Activated CD4-positive, alpha-beta T cell treated with anti-CD3 and anti-CD28 coated beads for 24 hours (primary cell): ENCODE results near the gene CARS1.

Experiments
- DNase-seq, 2 donors: peaks; one replicate each; pipeline ENCODE4 v3.0.0-alpha.2; 2020; ENCODE audit warnings: low read depth in 2 of 2

CARS1 gene

DNA sequence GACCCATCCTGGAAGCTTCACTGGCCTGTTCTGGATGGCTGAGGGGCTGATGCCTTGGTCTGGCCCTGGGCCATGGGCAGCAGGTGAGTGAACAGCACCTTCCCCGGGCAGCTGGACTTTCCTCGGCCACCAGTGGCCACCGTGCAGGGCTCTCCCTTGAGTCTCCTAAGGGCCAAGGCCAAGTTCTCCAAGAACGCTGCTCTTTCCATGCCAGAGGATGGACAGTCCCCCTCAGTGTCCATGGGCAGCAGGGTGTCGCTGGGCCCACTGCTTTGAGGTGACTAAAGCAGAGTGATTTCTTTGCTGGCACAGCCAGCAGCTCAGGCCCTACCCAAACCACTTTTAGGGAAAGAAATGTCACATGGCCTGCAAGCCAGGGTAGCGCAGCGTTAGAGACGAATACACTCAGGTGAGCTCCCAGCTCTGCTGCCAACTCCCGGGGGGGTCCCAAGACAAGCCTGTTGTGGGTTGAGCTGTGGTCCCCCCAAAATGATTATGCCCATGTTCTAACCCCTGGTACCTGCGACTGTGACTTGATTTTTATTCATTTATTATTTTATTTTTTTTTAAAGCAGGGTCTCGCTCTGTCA lies 3.3 kb upstream of the CARS1 start:
- DNase-seq, result no peak

DNA sequence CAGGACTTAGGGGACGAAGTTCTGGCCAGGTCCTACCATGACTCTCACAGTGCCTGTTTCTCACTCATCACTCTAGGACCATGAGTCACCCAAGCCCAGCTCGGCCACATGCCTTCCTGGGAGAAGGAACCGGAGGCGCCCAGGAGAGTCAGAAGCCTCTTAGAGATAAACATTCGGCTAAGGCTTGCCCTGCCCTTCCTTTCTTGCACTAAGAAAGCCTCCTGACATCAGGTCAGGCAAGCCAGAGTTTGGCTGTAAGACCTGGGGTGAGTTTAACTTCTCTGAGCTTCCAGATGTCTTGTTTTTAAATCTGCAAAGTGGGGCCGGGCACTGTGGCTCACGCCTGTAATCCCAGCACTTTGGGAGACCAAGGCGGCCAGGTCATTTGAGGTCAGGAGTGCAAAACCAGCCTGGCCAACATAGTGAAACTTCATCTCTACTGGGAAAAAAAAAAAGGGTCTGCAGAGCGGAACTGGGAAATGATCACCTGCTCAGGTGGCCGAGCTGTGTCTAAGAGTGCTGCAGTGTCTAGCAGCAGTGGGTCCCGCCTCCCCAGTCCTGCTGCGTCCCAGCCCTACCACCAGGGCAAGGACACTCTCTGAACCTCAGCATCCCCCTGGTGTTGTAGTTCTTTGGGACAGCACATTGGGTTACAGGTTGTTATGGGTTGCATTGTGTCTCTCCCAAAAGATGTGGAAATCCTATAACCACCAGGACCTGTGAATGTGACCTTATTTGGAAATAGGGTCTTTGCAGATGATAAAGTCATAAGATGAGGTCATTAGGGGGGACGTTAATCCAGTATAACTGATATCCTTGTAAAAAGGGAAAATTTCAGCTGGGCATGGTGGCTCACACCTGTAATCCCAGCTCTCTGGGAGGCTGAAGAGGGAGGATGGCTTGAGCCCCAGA lies 1.8 kb upstream of the CARS1 start:
- DNase-seq, result no peak

DNA sequence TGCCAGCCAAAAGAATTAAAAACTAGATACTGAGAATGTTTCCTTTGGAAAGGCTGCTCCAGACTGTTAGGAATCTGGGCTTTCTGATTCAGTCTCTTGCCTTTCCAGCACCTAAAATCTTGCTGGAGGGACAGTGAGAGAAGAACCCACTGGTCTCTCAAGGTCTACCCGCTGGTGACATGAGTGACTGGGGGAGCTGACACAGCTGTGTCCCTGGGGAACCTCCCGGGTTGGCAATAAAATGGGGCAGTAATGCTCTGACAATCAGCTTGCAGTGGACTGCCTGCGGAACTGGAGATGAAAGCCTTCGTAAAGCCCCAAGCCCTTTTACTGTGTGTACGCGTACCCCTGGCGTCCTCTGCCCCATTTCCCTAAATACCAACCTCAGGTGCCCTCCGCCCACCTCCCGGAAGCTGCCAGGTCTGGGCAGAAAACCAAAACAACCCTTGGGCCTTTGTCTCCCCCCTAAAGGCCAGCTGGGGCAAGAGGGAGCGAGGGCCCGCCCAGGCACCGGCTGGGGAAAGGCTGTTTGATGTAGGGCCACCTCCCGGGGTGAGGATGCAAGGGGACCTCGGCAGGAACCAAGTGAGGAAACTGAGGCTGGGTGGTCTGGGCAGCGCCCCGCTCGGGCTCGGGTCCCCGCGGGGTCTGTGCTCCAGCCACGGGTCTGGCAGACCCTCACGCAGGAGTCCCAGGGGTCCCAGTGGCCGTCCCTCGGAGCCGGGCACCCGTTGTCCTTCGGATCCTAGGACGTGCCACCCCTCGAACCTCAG lies 741 bp downstream of the CARS1 start:
- peak in 1 of 2 donors; percentile 20 for DNase-seq

DNA sequence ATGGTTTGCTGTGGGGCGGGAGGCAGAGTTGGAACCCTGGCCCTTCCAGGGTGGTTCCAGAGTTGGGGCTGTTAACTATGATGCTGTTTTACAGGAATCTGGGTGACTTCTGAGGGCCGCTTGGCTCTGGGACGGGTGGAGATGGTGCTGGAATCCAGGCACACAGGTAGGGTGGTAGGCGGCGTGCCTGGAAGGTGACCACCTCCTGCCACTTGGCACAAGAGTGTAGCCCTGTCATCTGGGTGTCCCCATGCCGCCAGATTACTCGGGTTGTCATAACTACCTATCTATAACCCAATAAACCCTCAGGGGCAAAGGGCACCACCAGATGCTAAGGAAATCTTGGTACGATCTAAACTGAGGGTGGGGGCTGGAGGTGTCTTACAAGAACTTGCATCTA lies 1.3 kb downstream of the CARS1 start:
- no peak for DNase-seq

DNA sequence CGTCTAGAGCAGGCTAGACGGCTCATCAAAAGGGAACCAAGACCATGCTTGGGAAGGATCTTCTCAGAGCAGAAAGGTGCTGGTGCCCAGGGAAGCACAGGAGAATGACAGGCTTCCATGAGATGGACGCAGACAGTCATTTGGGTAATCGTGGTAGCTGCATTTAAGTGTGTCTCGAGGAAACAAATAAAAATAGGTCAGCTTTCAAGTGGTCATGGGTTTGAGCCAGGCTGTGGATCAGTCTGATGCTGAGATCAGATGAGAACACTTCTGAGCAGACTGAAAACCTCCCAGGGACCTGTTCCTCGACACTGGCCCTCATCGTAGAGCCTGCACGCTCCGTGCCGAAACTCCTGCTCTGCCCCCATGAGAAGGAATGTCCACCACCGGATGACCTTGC lies 4.7 kb downstream of the CARS1 start:
- no peak for DNase-seq

DNA sequence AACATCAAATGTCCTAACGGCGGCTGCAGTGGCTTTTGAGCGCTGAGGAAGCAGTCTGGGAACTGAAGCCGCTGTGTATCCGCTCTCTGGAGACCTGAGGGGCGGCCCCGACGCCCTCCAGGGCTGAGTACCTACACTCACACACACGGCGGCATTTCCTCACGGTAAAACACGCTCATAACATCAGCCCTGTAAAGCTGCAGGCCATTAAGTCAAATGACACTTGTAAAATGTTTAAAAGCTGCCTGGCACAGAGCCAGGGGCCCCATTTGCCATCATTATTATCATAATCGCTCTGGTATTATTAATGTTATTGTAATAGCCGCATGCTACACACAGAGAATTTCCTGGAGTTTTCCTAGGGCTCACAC lies 5.1 kb downstream of the CARS1 start:
- DNase-seq, result no peak

DNA sequence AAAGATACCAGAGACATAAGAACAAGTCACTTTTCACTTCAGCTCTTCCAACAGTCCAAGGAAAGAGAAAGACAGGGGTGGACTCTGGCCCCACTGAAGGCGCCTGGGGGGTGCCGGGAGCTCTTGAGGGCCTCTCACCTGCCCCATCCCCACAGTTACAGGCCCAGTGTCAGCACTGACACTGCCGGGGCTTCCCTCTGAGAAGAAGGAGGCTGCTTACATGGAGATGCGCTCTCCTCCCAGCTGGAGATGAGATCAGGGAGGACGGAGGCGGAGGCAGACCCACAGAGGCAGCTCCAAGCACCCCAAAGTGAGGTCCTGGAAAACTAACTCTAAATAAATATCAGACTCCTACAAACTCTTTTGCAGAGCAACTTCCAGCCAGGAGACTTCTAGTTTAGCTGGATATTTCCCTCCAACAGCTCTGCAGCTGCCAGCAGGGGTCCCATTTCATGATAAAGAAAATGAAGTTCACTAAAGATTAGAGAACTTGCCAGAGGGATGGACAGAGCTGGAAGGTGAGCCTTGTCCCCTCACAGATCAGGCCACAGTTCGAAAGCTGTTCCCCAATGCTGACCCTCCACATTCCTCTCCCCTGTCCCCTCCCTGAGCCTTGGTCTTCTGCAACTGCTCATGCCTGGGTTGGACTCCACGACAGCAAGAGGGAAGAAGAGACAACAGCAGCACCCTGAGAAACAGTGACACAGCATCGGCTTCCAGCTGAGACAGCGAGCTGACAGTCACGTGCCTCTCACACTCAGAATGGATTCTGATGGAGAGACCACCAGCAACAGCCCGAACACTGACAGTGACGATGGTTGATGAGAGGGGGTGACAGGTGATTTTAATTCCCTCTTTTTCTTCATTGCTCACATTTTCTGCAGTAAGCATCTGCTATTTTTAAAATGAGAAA lies 5.8 kb downstream of the CARS1 start:
- no peak for DNase-seq

DNA sequence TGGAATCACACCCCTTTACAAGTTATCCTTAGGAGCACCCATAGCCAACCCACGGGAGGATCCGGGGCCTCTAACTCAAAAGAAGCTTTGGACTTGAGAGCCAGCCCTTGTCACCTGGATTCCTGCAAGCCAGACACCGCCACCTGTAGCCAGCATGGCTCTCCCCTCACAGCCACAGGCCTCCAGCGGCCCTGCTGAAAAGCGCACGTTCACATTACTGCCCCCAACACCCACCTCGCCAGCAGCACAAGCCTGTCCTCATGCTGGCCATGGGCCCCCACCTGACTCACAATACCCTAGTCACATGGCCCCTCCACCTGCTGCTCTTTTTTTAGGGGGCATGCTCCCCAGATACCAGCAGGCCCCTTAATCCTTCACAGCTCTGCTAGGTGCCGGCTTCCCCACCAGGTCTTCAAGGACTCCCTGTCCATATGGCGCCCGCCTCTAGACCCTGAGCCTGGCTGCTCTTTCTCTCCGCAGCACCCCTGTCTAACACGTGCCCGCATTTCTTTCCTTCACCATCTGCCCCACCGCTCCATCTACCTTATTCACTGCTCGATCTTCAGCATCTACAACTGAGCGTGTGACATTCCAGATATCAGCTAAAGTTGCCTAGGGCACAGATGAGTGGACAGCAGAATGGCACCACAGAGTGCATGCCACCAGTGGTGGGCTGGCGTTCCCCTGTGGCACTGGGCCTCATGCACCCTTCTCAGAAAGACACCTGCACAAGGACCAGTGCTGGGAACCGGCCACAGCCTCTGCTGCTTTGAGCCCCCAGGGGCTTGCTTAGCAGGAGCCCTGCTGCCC lies 6.6 kb downstream of the CARS1 start:
- no peak for DNase-seq

DNA sequence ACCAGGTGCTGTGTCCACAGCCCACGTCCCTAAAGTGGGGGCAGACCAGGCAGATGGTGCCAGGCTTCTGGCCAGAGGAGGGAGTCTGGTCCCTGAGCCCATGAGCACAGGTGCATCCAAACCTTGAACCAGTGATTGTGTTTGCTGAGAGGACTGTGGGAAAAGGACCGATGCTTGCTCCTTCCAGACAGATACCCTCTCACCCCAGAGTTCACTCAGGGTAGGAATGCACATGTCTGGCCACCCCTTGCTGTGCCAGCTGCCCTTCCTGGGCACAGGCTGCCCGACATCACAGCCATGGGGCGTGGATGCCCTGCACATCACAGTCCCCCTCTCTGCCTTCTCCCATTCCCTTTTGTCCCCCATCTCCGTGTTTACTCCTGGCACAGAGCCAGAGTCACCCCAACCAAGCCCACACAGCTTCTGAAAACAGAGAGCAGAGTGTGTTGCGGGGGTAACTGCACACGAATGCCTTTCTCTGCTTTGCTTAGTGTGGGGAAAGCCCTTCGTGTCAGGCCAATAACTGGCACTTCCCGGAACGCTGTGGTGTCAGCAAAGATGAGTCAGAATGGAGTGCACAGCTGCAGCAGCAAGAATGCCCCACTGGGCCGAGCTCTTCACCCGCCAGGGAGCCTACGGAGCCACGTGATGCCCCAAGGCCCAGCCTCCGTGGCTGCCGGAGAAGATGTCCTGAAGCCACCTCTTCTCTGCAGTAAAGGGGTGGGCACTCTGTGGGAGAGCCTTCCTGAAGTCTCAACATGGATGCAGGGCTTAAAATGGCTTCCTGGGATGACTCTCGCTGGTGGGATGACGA lies 7.6 kb downstream of the CARS1 start:
- peak; percentile 31 to 40 for DNase-seq

DNA sequence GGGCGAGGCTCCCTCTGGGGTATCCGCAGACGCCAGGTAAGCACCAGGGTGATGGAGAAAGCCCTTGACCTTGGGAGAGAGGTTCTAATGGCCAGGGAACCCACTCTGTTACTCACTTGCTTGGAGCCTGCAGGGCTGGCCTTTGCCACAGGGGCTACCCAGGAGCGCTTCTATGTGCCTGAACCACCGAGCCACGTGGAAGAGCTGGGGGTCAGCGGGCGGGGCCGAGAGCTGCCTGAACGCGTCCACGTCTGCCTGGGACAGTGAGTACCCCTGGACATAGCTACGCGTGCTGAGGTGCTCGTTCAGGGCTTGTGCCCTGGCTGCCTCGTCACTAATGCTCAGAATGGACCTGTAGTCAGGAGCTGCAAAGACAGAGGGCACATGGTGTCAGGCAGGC lies 9.6 kb downstream of the CARS1 start:
- DNase-seq, result no peak

DNA sequence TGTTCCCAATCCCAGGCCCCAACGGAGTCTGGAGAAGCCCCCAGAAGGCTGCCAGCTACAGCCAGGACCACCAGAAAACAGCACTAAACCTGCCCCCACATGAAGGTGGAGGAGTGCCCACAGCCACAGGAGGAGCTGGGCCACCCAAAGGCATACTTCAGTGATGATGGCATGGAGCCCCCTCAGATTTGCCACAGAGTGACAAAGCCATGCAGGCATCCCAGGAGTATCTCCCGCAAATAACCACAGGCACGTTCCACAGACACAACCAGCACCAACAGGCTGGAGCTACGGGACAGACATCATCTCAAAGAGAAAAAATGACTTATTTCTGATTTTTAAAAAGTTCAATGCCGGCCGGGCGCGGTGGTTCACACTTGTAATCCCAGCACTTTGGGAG lies 10.6 kb downstream of the CARS1 start:
- no peak for DNase-seq

DNA sequence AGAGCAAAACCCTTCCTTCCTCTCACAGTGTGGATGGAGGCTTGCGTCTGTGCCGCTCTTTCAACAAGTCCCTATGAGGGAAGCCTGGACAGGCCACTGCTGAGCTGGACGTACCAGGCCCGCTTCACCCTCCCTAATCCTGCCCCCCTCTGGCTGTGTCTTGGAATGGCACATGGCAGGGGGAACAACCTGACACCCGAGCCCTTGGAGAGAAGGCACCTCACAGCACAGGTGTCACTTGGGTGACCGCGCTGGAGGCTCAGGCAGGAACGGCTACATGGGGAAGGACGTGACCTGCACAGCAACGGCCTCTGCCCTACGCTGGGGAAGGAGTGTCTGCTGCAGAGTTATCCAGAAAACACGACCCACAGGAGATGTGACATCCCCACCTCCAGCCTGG lies 11.0 kb downstream of the CARS1 start:
- no peak for DNase-seq

DNA sequence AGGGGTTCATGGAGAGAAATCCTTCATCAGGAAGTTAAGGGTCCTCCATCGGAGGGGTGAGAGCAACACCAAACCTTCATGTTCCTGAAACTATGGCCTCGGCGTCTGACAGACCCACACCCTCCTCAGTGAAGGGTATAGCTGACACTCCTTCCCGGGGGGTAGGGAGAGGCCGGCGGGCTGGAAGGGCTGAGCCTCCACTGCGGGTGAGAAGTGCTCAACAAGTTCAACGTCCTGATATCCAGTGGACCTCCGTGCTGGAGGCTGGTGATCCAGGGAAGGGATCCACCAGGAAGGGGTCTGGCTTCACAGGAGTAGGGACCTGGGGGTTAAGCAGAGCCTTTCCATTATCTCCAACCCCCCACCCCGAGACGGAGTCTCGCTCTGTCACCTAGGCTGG lies 12.3 kb downstream of the CARS1 start:
- DNase-seq, result no peak

DNA sequence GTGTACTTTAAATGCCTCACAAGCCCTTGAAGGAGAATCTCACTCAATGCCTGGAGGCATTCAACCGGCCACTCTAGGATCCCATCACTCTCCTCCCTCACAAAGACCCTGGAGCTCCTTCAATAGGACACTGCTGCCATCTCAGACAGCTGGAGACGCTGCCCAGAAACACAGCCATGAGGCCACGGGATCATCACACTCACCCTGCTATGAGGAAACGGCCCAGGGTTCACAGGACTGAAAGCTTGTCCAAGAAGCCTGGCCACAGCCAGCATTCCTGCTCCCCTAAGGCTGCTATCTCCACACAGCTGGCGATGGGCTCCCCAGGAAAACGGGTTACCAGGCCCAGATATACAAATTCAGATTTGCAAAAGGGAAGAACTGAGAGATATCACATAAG lies 13.2 kb downstream of the CARS1 start:
- no peak for DNase-seq

DNA sequence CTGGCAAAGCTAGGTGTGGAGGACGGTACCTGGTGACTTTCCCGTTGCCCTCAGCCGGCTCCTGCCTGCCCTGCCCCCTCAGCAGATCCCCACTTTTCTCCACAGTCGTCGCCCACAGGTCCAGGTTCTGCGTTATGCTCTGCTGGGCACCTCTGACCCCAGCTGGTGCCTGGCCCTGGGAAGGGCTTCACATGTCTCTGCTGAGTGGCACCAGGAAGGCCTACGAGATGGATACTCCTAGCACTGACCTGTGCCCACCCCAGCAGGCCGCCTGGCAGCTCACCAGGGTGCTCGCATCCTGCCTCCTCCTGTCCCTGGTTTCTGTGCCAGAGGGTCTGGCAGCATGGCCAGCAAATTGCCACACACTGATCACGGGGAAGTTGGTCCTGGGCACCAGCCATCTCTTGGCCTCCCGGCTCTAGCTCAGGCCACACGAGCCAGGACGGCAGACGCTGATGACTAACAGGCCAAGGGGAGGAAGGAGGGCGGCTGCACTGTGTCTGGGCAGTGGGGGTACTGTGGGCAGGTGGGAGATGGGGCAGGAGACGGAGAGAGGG lies 13.8 kb downstream of the CARS1 start:
- DNase-seq, result no peak

DNA sequence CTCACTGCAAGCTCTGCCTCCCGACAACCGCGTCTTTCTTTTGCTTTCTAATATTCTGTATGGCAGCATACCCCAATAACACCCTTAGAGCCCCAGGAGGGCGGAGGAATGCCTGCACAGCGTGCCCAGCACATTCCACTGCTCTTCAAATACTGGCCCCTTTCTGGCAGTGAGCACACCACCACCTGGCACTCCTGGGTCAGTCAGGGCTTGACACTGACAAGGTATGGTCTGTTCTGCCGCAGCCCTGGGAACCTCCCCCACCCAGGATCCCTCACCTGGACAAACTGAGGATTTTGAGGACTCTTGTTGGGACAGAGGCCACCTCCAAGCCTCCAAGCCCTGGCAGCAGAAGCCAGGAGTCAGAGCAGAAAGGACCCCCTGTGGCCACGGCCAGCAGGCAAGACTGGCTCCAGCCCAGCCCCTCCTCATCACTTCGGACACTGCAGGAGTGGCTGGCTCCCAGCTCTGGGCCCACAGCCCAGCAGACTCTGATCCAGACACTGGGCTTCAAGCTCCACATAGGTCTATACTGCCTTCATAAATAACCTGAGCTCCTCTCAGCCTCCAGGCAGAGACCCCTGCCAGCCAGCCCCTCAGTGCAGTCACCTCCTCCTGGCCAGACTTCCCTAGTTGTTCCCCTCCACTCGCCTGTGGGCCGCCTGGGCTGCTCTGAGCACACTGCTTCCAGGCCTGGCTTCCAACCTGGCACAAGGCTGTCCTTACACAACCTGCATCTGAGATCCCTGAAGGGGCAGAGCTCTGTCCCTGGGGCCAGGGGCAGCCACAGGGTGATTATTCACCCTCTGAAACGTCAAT lies 14.5 kb downstream of the CARS1 start:
- no peak for DNase-seq

DNA sequence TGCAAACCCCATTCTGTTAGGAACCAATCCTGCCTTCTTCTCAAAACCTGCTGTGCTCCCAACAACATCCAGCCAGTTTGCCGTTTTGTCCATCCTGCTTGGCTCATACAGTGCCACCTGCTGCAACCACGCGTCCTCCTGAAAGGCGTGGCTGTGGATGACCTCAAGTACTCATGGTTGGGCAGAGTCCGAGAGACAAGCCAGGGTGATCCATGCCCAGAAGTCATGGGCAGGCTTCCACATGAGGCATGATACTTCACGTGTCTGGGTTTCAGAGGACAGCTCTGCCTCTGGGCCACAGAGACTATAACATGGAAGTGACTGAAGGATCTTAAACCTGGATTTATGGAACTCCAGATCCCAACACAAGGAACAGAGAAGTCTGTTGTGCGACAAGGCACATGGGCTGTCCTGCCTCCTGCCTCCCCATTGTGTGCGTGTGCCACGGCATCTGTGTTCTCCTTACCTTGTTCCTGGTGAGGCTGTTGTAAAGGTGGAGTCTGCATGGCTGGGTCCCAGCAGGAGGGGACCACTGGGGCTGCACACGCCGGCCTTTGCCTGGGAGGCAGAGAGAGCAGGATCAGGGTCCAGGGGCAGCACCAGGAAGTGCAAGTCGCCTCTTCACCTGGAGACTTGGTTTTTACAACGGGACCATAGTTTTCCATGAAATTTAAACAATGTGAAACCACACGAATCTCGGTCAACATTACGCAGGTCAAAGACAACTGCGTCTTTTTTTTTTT lies 15.4 kb downstream of the CARS1 start:
- DNase-seq, result no peak

DNA sequence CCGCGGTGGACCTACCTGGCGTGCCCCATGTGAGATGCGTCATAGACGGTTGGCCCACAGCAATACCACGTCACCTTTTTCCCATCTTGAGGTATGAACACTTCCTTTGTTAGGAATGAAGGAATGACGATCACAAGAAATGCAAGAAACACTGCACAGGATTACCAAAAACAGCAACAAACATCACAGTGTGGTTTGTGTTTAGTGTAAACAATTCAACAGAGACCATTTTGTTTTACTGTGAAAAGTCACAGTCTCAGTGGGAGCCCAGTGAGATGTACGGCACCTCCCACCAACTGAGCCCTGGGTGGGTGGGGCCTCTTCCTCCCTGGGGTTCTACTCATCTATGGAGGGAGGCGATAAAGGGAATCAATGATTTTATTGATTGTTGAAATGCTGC lies 16.3 kb downstream of the CARS1 start:
- DNase-seq, result no peak
